HuH-7.5 (cell line): Measurements from ENCODE around the gene BARHL1.

Source experiments
- DNase-seq: peaks from one replicate; pipeline ENCODE4 v3.0.0; 2011; ENCODE audit warnings: low spot score

The BARHL1 gene

DNA sequence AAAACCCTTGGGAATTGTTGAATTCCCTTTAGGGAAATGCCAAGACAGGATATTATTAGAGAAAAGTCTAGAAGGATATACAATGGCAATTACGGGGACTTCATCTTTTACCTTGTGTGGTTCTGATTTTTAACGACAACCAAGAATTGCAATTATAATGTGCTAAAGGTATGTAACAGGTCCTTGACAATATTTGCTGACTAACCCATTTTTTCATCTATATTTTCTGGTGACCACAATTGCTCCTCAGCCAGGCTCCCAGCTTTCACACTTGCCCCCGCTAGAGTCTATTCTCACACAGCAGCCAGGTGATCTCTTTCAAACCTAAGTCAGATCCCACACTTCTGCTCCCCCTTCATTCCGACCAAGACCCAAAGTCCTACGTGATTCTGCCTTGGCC lies 34.3 kb downstream of the BARHL1 start:
- DNase-seq, result no peak

DNA sequence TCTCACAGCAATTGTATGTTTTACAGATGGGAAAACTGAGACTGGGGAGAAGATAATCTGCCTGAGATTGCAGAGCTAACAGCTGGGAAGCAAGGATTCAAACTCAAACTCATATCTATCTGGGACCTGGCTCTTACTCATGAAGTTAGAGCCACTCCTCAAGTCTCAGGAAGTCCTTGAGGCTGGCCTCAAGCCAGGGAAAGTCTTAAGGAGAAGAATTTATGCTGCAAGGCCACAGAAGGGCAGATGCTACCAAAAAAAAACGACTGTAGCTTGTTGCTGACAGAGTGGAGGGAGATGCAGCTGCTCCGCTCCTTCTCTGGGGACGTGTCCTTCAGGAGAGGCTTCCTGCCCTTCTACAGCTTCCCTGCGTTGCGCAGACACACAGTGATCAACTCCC lies 39.8 kb downstream of the BARHL1 start:
- no peak for DNase-seq

GRCh38 chr9:132626285-132626684 lies 43.9 kb downstream of the BARHL1 start:
- DNase-seq, result no peak

DNA sequence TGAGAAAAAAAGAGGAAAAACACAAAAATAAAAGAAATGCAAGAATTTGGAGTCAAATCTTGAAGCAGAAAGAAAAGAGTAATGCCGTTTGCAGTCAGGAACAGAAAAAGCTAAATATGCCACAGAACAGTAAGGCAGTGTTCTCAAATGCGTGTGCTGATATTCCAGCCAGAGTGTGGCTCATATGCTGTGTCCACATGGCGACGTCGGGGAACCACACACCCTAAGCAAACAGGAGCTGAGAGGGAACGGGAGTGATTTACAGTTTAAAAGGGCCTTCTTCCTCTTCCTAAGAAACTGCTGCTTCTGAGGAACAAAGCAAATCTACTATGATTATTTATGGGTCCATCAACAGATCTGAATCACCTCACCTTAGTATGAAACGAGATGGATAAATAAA lies 44.7 kb downstream of the BARHL1 start:
- no peak for DNase-seq

- DNase-seq, result no peak
Observed at GRCh38 chr9:132627594-132627993, 45.2 kb downstream of the BARHL1 start.

GRCh38 chr9:132628746-132629145 lies 46.3 kb downstream of the BARHL1 start:
- no peak for DNase-seq

DNA sequence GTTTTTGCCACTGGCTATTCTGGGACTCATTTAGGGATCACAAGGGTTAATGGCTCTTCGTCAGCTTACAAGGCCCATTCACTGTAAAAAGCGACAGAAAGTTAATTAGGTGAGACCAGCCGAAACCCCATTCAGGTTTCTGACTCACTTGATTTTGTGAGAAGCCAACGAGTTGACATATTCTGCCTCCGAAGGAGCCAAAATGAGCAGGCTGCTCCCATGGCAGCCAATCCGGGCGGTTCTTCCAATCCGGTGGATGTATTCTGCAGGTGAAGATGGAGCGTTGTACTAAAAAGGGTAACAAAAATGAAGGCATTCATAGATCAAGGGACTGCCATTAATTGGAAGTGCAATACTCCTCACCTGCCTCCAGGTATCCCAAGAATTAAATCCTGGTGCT lies 47.7 kb downstream of the BARHL1 start:
- DNase-seq, result no peak

- DNase-seq, result no peak
Observed at GRCh38 chr9:132630811-132631210, 48.4 kb downstream of the BARHL1 start.

DNA sequence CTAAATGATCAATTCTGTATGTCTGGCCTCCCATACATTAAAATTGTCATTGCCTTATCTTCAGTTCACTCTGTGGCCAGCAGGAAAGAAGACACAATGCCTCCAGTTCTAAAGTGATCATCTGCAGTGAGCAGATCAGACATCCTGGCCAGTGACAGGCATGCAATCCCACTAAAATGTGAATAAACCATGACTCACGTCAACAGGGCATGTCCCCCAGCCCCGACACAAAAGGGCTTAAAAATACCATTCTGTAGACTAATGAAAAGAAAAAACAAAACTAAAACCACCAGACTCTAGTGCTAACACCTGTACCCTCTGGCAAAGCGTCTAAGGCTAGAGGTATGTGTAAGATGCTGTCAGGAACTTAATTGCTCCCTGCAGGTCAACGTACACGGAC lies 48.9 kb downstream of the BARHL1 start:
- no peak for DNase-seq

DNA sequence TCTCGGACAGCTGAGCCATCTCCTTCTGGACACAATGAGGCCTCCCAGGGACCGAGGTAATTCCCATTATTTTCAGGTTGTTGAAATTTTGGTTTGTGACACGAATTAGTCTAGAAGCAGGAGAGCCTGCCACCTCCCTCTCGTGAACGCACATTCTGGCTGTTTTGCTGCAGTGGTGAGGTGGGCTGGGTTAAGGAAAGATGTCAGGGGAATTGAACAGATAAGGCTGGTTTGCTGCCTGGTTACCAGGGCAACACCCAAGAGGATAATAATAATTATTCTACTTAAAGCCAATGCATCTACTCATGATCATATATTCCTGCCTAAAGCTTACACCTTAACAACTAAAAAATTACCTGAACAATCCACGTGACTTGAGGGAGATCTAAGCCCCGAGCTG lies 49.3 kb downstream of the BARHL1 start:
- DNase-seq, result no peak

DNA sequence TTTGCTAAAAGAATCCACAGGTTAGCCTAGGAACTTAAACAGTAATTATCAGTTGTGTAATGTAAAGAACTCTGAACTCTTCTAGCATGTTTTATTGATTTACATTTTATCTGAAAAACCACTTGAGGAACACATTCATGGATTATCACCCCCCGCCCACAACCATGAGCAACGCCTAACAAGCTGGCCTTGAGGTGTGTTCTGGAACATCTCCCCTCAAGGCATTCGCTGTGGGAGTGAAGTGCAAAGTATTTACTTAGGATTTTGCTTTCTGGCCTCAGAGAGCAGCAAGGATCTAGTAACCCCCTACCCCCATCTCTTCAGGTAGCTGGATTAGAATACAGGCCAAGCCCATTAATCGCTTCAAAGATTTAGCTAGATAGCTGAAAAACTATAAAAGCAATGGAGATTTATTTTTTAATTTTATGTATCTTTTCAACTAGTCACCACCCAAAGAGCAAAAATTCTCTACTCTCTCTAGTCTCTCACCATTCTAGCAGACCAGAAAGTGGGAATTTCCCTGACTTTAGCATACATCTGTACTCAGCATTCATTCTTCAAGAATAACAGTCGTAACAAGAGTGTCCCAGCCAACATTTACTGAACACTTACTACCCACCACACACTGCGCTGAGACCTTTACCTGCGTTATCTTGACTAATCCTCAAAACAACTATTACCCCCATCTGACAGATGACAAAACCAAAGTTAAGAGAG lies 50.2 kb downstream of the BARHL1 start:
- DNase-seq, result no peak

- no peak for DNase-seq
Observed at GRCh38 chr9:132634327-132634726, 51.9 kb downstream of the BARHL1 start.

DNA sequence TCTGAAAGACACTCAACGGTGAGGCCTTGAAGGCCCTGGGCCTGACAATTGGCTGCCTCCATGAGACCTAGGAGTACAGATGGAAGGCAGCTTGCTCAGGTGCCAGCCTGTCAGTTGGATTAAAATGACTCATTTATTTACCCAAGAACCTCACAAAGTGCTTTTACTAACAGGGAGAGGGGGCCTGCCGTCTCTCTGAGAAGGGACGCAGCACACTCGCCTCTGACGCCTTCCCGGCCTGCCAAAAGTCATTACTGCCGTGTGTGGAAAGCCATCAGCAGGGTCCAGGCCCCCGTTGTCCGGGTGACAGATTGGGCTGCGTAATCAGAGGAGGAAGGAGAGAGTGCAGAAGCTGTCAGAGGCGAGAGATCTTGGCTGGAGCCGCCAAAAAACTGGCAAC lies 54.9 kb downstream of the BARHL1 start:
- DNase-seq, result no peak

DNA sequence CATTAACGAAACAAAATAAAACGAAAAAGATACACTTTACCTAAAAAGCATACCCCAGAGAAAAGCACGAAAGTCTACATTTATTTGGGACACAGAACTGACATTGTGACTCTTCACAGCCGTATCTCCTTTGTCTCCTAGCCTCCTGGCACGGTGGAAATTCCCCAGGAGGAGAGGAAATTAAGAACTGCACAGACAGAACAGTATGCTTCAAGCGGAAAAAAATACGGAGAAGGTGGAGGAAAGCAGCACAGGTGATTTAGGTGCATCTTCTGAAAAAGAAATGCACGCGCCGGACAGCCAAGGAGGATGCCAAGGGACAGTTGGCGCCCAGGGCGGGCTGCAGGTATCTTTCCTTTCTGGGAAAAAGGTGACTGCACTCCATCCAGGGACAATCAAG lies 55.4 kb downstream of the BARHL1 start:
- DNase-seq, result no peak

GRCh38 chr9:132638240-132638639 lies 55.8 kb downstream of the BARHL1 start:
- DNase-seq, result no peak

GRCh38 chr9:132639322-132639721 lies 56.9 kb downstream of the BARHL1 start:
- DNase-seq, result no peak
